B cell (primary cell): Measurements from ENCODE around the gene SASS6. TPM values are rescaled to one million over a fixed set of nuclear protein-coding genes. Genes with fewer than 3 reads are reported as not detected.

Experiments
- ATAC-seq: fragments of 200-7000 bp; cut with Tn5 transposase; one replicate; pipeline ENCODE4 v1.10.0; 2021; ENCODE audit warnings: low read depth, mild to moderate bottlenecking, moderate number of reproducible peaks, moderate library complexity
- CTCF ChIA-PET: fragments of 350-600 bp; sonication (Branson Sonifier 250); formaldehyde crosslinking; loops from one replicate; lab custom pipeline; 2021; ENCODE audit warnings: antibody characterized with exemption, inconsistent platforms; lab: Charles Lee
- POLR2A ChIA-PET: fragments of 350-600 bp; sonication (Branson Sonifier 250); formaldehyde crosslinking; loops from one replicate; lab custom pipeline; 2021; ENCODE audit warnings: antibody characterized with exemption; lab: Charles Lee
- DNase-seq: peaks from one replicate; pipeline ENCODE4 v3.0.0; 2013
- H2AFZ ChIP-seq: 2 replicates; pipeline ENCODE4 v1.6.1; 2012; ENCODE audit warnings: mild to moderate bottlenecking, low read depth, low read length; ENCODE audit not compliant: insufficient read depth, poor library complexity, severe bottlenecking
- H3K27ac ChIP-seq, 2 donors: 1 replicate in 1 of 2; 2 replicates in 1 of 2; pipeline ENCODE4 v1.5.1; 2012 to 2013; ENCODE audit warnings: low read length in 2 of 2, mild to moderate bottlenecking in 2 of 2, moderate library complexity in 1 of 2
- H3K27me3 ChIP-seq, 4 experiments: fragments of 200-600 bp in 1 of 4; sonication (generic) in 1 of 4; replicated peaks in 1 of 4; 1 replicate in 2 of 4; 2 replicates in 2 of 4; pipeline versions ENCODE4 v1.6.1 to v1.7.0; 2013 to 2016; ENCODE audit warnings: low read length in 3 of 4, mild to moderate bottlenecking in 2 of 4, mixed read lengths in 1 of 4, moderate library complexity in 1 of 4; ENCODE audit not compliant: insufficient read depth in 4 of 4, control insufficient read depth in 3 of 4; ENCODE audit errors: control extremely low read depth in 1 of 4
- H3K36me3 ChIP-seq, 2 experiments: replicated peaks in 1 of 2; 1 replicate in 1 of 2; 2 replicates in 1 of 2; pipeline versions ENCODE4 v1.6.1 to v1.7.1; 2013; ENCODE audit warnings: low read length in 1 of 2; ENCODE audit not compliant: insufficient read depth in 2 of 2, control insufficient read depth in 1 of 2; ENCODE audit errors: control extremely low read depth in 1 of 2, extremely low read depth in 1 of 2
- H3K4me1 ChIP-seq, 2 donors: fragments of 200-600 bp in 1 of 2; sonication (generic) in 1 of 2; 1 replicate in 1 of 2; 2 replicates in 1 of 2; pipeline versions ENCODE4 v1.5.1 to v1.6.1; 2013 to 2017; ENCODE audit warnings: low read length in 2 of 2; ENCODE audit not compliant: control insufficient read depth in 2 of 2, insufficient read depth in 2 of 2
- H3K4me2 ChIP-seq: replicated peaks from 2 replicates; pipeline ENCODE3; 2012; ENCODE audit warnings: mild to moderate bottlenecking, low read depth, low read length; ENCODE audit not compliant: poor library complexity, severe bottlenecking
- H3K4me3 ChIP-seq, 5 experiments: fragments of 200-600 bp in 1 of 5; sonication (generic) in 1 of 5; 1 replicate in 3 of 5; 2 replicates in 2 of 5; pipeline versions ENCODE4 v1.5.1 to v1.7.0; 2011 to 2016; ENCODE audit warnings: low read length in 4 of 5, mild to moderate bottlenecking in 4 of 5, low read depth in 2 of 5, control low read depth in 1 of 5, moderate library complexity in 1 of 5; ENCODE audit not compliant: insufficient read depth in 1 of 5; ENCODE audit errors: control extremely low read depth in 1 of 5, extremely low read depth in 1 of 5
- H3K79me2 ChIP-seq: fragments of 200-600 bp; sonication (generic); one replicate; pipeline ENCODE4 v1.6.0; 2016; ENCODE audit warnings: low read length; ENCODE audit not compliant: control insufficient read depth, insufficient read depth
- H3K9ac ChIP-seq: fragments of 200-600 bp; sonication (generic); 2 replicates; pipeline ENCODE4 v1.6.1; 2017; ENCODE audit warnings: mild to moderate bottlenecking, low read length, moderate library complexity
- H3K9me3 ChIP-seq, 3 donors: one replicate each; pipeline versions ENCODE4 v1.6.1 to v1.7.1; 2013; ENCODE audit warnings: low read length in 2 of 3; ENCODE audit not compliant: control insufficient read depth in 2 of 3, insufficient read depth in 1 of 3; ENCODE audit errors: control extremely low read depth in 1 of 3
- H4K20me1 ChIP-seq: 2 replicates; pipeline ENCODE4 v1.6.0; 2012; ENCODE audit warnings: mild to moderate bottlenecking, low read length; ENCODE audit not compliant: insufficient read depth, control insufficient read depth, poor library complexity, severe bottlenecking
- H3K27ac Mint-ChIP-seq: one replicate; pipeline ENCODE4 v1.8.0; 2021; ENCODE audit warnings: mixed read lengths
- H3K27me3 Mint-ChIP-seq: one replicate; pipeline ENCODE4 v1.8.0; 2021; ENCODE audit warnings: mixed read lengths
- H3K4me1 Mint-ChIP-seq: one replicate; pipeline ENCODE4 v1.8.0; 2021; ENCODE audit warnings: mixed read lengths
- H3K4me3 Mint-ChIP-seq: one replicate; pipeline ENCODE4 v1.8.0; 2021; ENCODE audit warnings: mixed read lengths
- H3K9me3 Mint-ChIP-seq: one replicate; pipeline ENCODE4 v1.8.0; 2022; ENCODE audit warnings: mixed read lengths; ENCODE audit not compliant: insufficient read depth
- EZH2 ChIP-seq: IDR thresholded peaks from 2 replicates; pipeline ENCODE4 v1.6.1; 2012; ENCODE audit warnings: borderline replicate concordance, low read depth, mild to moderate bottlenecking, moderate library complexity, low read length; ENCODE audit not compliant: insufficient read depth, poor library complexity, severe bottlenecking
- WGBS: methylation state at CpG from one replicate; pipeline ENCODE4 v1.1.5; 2013; ENCODE audit warnings: missing lambda C conversion rate; ENCODE audit not compliant: insufficient coverage; 5-methylcytosine and 5-hydroxymethylcytosine counted together
- intact Hi-C: fragments of 100-400 bp; cut with micrococcal nuclease; formaldehyde crosslinking; loops from one replicate; pipeline ENCODE4 v1.10.0; 2022
- polyA plus RNA-seq: library from polyadenylated mRNA; depleted of rRNA; stranded (reverse); fragments of >200 nt; gene quantifications from 2 replicates; pipeline ENCODE4 v1.2.3, GENCODE V29; 2012
- small RNA-seq: library from RNA; depleted of rRNA; stranded (forward); fragments of <200 nt; gene quantifications from one replicate; pipeline ENCODE3, GENCODE V24; 2012; ENCODE audit warnings: low replicate concordance, low read depth; ENCODE audit not compliant: insufficient read length
- total RNA-seq, 2 donors: library from RNA; stranded (reverse); fragments of 120-200 nt in 1 of 2; gene quantifications; 1 replicate in 1 of 2; 2 replicates in 1 of 2; pipeline versions ENCODE4 v1.2.3 to v1.2.4, GENCODE V29; 2013 to 2022
- TF ChIP-seq, protein P1 (sequence below): fragments of 200-600 bp; IDR thresholded peaks from one replicate; pipeline ENCODE4 v1.8.0; 2022; ENCODE audit warnings: antibody characterized with exemption, mild to moderate bottlenecking

Gene SASS6
- total and polyA plus RNA-seq, 2 donors (not counting 1 experiment from before 2014, with no cell fraction given) = 1.1 to 7.0 TPM

DNA sequence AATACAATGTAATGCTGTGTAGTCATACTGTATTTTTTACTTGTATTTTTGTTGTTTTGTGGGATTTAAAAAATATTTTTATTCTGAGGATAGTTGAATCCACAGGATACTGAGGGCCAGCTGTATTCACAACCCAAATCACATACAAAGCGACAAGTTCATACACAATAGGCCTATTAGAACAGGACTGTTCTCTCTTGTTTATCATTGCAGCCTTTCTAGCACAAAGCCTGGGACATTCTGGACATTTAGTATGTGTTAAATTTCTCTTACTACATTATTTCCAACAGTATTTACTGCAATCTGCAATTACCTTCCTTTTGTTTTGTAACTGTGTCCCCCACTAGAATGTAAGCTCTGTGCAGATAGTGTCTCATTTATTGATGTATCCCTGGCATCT lies 97.5 kb downstream of the SASS6 start:
- H3K27me3 ChIP-seq = no peaks in the 10 kb centered on the region
- H3K36me3 ChIP-seq = no peaks in the 10 kb centered on the region
- H3K79me2 ChIP-seq = peaks cover 34% of the 10 kb centered on the region
- no peak overlapping the region for H3K4me3 ChIP-seq
- no peaks in the 10 kb centered on the region for H3K9me3 Mint-ChIP-seq
- ChIA-PET POLR2A (no interaction called here), CTCF (no interaction called here)
- H3K27me3 Mint-ChIP-seq = no peaks in the 10 kb centered on the region
- H3K9ac ChIP-seq = no peak overlapping the region
- H3K4me3 Mint-ChIP-seq = no peak overlapping the region
- no peak overlapping the region for H3K27ac Mint-ChIP-seq
- H2AFZ ChIP-seq = no peak overlapping the region
- H3K27ac ChIP-seq = no peak overlapping the region
- ATAC-seq = no peak
- TF ChIP-seq, protein P1, sequence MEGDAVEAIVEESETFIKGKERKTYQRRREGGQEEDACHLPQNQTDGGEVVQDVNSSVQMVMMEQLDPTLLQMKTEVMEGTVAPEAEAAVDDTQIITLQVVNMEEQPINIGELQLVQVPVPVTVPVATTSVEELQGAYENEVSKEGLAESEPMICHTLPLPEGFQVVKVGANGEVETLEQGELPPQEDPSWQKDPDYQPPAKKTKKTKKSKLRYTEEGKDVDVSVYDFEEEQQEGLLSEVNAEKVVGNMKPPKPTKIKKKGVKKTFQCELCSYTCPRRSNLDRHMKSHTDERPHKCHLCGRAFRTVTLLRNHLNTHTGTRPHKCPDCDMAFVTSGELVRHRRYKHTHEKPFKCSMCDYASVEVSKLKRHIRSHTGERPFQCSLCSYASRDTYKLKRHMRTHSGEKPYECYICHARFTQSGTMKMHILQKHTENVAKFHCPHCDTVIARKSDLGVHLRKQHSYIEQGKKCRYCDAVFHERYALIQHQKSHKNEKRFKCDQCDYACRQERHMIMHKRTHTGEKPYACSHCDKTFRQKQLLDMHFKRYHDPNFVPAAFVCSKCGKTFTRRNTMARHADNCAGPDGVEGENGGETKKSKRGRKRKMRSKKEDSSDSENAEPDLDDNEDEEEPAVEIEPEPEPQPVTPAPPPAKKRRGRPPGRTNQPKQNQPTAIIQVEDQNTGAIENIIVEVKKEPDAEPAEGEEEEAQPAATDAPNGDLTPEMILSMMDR = no peak
- TF ChIP-seq EZH2 = no peak
- no peak overlapping the region for H3K4me2 ChIP-seq
- H3K9me3 ChIP-seq = no peaks in the 10 kb centered on the region
- DNase-seq = no peak
- H4K20me1 ChIP-seq = no peaks in the 10 kb centered on the region
- peaks cover 21% of the 10 kb centered on the region for H3K4me1 Mint-ChIP-seq
- peaks cover 18 to 20% of the 10 kb centered on the region in 2 donors for H3K4me1 ChIP-seq
- intact Hi-C loops = loop anchor here (1.0 to 10.0 kb wide), 4 partner anchors 212 to 1163 kb away; partner anchors contain the start of gene DBT
- no CpG with 5 or more reads among the region's 1 CpG for WGBS

DNA sequence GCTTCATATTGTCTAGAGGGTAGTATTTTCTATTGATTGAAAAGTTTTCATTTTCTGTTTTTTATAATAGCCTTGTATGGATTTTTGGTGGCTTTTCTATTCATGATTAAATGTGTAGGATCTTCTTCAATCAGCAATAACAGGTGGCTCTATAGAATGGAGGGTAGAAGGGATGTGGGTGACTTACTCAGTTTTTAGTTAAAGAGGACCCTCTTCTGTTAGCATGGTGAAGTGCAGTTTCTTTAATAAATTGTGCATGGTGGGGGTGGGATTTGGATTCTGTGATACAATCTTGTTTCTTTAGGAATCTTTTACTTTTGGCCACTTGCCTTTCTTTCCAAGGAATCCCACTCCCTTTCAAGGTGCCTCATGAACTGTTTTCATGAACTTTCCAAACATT lies 98.3 kb downstream of the SASS6 start:
- DNase-seq = peak; percentile 36
- H3K27me3 Mint-ChIP-seq = no peaks in the 10 kb centered on the region
- H2AFZ ChIP-seq = no peak overlapping the region
- H3K27ac Mint-ChIP-seq = no peak overlapping the region
- H3K4me2 ChIP-seq = no peak overlapping the region
- no peaks in the 10 kb centered on the region for H3K9me3 Mint-ChIP-seq
- H3K9me3 ChIP-seq = no peaks in the 10 kb centered on the region
- TF ChIP-seq EZH2 = no peak
- TF ChIP-seq, protein P1 = peak; percentile 49
- ChIA-PET CTCF (no interaction called here), POLR2A (no interaction called here)
- peaks cover 13% of the 10 kb centered on the region in 2 donors for H3K4me1 ChIP-seq
- no peak overlapping the region for H3K4me3 Mint-ChIP-seq
- H4K20me1 ChIP-seq = no peaks in the 10 kb centered on the region
- no peaks in the 10 kb centered on the region for H3K36me3 ChIP-seq
- intact Hi-C loops = loop anchor here (10.0 kb wide), 1 partner anchor 420 kb away; no protein-coding TSS in a partner anchor
- no peak overlapping the region for H3K27ac ChIP-seq
- no peak for ATAC-seq
- peaks cover 17% of the 10 kb centered on the region for H3K4me1 Mint-ChIP-seq
- H3K9ac ChIP-seq = no peak overlapping the region
- peaks cover 27% of the 10 kb centered on the region for H3K79me2 ChIP-seq
- no peak overlapping the region for H3K4me3 ChIP-seq
- H3K27me3 ChIP-seq = no peaks in the 10 kb centered on the region

Small RNA genes lying within 50 kb of the gene (small RNA-seq; reads per million reads assigned to genes)
- gene AC093019.1 = not detected

Other genes with a start within 250 kb of the SASS6 start
- 30.2 and 31.0 TPM in 2 replicates for gene SLC35A3, start 162.9 kb downstream of the SASS6 start, total RNA-seq
- 10.7 and 16.4 TPM in 2 replicates for gene SLC35A3, start 162.9 kb downstream of the SASS6 start, polyA plus RNA-seq
- 40.1 and 41.5 TPM in 2 replicates for gene TRMT13, start 233 bp upstream of the SASS6 start, total RNA-seq
- 15.6 and 29.3 TPM in 2 replicates for gene TRMT13, start 233 bp upstream of the SASS6 start, polyA plus RNA-seq
- gene LRRC39, start 45.3 kb upstream of the SASS6 start, total RNA-seq = 1.5 TPM in 2 replicates
- 0.91 and 1.5 TPM in 2 replicates for gene LRRC39, start 45.3 kb upstream of the SASS6 start, polyA plus RNA-seq
- 12.9 and 15.1 TPM in 2 replicates for gene DBT, start 116.9 kb upstream of the SASS6 start, total RNA-seq
- 2.6 and 4.3 TPM in 2 replicates for gene DBT, start 116.9 kb upstream of the SASS6 start, polyA plus RNA-seq
- 31.0 and 40.2 TPM in 2 replicates for gene RTCA, start 133.3 kb upstream of the SASS6 start, total RNA-seq
- 15.7 and 30.7 TPM in 2 replicates for gene RTCA, start 133.3 kb upstream of the SASS6 start, polyA plus RNA-seq
- 40.9 and 41.7 TPM in 2 replicates for gene CDC14A, start 219.6 kb upstream of the SASS6 start, total RNA-seq
- gene CDC14A, start 219.6 kb upstream of the SASS6 start, polyA plus RNA-seq = 6.1 and 8.1 TPM in 2 replicates